GM19193 (cell line): ENCODE measurements around the gene NT5DC4.

Experiments used
- POLR2A ChIP-seq: IDR thresholded peaks from 4 replicates; pipeline ENCODE4 v1.6.1; 2011; ENCODE audit not compliant: insufficient read depth, insufficient read length; ENCODE audit errors: extremely low read depth

The NT5DC4 gene

DNA sequence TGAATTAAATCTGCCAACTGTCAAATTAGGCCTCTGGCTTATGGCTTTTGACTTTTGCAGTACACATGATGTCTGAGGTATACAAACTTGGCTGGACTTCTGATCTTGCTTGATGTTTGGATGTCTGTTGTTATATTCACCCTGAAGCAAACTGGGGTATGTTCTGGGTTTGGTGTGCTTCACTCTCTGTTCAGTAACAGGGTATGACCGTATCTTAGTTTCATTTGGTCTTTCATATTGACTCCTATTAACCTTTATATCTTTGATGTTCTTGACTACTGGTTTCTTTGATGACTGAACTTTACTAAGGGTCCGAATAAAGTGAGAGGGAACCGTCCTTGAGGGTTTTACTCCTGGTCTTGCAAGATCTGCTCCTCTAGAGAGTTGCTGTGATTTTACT, 35.4 kb downstream of the NT5DC4 start:
- no peak for TF ChIP-seq POLR2A

- TF ChIP-seq POLR2A, result no peak
These were observed 36.4 kb downstream of the NT5DC4 start for GRCh38 chr2:112757265-112757664.

- no peak for TF ChIP-seq POLR2A
These were observed 37.9 kb downstream of the NT5DC4 start for GRCh38 chr2:112758711-112759110.

DNA sequence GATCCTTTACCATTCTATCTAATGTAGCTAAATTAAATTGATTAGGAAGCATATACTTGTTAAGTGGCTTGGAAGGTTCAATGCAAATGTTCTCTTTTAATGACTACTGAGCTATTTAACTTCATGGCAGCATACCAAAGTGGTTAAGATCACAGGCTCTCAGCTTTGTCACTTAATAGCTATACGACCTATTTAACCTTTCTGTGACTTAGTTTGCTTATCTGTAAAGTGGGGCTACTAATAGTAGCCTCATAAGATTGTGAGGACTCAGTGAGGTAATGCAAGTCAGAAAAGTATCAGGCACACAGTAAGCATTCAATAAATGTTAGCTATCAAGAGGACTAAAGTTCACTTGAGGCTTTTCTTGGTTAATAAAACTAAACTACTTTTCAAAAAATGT, 39.3 kb downstream of the NT5DC4 start:
- no peak for TF ChIP-seq POLR2A

GRCh38 chr2:112762276-112762675, 41.5 kb downstream of the NT5DC4 start:
- no peak for TF ChIP-seq POLR2A

DNA sequence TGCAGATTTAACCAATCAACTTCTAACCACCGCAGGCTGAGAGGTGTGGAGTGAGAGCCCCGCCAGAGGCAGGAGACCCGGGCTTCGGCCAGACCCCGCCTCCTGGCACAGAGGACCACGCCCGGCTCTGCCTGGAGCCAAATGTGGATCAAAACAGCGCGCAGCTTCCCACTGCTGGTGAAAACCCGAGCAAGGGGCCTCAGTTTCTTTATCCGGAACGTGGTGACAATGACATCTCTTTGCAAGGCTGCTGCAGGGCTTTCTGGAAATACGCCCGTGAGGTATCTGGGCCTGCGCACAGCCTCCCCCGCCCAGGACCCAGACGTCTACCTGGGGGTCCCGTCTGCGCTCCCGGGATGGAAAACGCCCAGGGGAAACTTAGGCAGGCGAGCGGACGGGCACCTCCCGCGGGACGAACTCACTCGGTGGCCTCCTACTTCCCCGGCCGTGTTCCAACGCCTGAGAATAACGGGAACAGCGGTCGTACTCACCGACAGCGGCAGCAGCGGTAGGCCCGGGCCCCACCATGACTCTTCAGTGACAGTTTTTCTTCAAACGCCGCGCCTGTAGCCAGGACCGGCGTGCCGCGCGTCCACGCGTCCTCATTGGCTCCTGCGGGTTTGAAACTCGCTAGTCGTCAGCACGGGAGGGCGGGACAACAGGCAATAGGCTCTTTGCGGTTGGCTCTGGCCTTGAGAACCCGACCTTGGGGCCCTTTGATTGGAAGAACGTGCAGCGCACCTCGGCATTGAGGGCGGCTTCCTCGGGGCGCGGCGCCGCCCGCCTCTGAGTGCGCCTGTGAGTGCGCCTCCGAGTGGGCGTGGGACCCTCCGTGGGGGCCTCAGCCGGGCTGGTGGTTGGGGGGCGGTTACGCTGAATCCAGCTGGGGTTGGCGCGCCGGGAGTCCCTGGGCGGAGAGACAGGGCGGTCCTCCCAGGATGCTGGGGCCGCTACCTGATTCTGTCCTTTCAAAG, 43.5 kb downstream of the NT5DC4 start, which contains the start of gene CKAP2L:
TSS of gene CKAP2L (minus strand) at position 539 of the 974 bp plus-strand sequence. CDS start at position 528, 11 bp downstream.
- peak; percentile 67 for TF ChIP-seq POLR2A

DNA sequence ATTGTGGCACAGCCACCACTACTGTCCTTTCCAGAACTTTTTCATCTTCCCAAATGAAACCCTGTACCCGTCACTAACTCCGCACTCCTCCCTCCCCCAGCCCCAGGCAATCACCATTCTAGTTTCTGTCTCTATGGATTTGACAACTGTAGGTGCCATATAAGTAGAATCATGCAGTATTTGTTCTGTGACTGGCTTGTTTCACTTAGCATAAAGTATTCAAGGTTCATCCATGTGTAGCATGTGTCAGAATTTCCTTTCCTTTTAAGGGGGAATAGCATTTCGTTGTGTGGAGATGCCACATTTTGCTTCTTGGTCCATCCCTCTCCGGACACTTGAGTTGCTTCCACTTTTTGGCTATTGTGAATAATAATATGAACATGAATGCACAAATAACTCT, 44.4 kb downstream of the NT5DC4 start:
- no peak for TF ChIP-seq POLR2A

DNA sequence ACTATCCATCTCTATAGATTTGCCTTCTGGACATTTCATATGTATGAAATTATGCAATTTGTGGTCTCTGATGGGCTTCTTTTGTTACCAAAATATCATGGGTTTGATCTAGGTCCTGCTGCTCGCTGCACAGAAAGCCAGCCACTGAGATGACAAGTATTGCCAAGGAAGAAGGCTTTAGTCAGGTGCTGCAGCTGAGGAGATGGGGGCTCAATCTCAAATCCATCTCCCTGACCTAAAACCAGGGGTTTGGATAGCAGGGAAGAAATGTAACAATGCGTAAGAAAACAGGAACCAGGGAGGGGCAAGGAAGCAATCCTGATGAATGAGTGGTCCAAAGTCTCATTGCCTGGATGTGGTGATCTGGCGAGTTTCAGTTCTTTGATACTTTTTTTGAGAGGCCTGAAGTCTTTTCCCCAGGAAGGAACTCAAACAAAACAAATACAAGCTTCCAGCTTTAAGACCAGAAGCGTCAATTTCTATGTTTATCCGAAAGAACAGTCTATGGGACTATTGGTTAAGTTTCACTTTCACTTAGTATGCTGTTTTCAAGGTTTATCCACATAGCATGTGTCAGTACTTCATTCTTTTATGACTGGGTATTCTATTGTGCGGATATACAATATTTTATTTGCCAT, 47.0 kb downstream of the NT5DC4 start:
- TF ChIP-seq POLR2A, result no peak

DNA sequence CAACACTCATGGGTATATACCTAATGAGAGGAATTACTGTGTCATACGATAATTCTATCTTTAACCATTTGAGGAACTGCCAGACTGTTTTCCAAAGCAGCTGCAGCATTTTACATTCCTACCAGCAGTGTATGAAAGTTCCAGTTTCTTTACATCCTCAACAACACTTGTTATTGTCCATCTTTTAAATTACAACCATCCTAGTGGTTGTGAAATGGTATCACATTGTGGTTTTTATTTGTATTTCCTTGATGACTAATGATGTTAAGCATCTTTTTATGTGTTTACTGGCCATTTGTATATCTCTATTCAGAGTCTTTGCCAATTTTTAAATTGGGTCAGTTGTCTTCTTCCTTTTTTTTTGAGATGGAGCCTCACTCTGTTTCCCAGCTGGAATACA, 47.6 kb downstream of the NT5DC4 start:
- TF ChIP-seq POLR2A, result no peak

- TF ChIP-seq POLR2A, result no peak
These were observed 51.5 kb downstream of the NT5DC4 start for GRCh38 chr2:112772322-112772721.

DNA sequence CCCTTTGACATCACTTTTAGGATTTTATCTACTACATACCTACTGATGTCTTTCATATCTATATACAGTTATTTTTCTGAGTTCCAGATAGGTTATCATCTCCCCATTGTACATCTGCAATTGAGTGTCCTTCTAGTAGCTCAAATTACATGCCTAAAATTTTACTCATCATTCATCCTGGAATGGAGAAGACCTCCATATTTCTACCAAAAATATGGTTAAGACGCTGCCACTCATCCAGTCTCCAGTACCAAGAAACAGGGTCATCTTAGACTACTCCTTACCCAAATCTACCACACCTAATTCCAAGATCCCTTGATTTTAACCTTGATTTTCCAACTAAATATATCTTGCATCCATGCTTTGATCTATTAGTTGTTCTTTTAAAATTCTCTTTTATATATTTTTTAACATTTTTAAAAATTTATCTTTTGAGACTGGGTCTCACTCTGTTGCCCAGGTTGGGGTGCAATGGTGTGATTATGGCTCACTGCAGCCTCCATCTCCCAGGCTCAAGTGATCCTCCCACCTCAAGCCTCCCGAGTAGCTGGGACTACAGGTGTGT, 52.2 kb downstream of the NT5DC4 start:
- no peak for TF ChIP-seq POLR2A

DNA sequence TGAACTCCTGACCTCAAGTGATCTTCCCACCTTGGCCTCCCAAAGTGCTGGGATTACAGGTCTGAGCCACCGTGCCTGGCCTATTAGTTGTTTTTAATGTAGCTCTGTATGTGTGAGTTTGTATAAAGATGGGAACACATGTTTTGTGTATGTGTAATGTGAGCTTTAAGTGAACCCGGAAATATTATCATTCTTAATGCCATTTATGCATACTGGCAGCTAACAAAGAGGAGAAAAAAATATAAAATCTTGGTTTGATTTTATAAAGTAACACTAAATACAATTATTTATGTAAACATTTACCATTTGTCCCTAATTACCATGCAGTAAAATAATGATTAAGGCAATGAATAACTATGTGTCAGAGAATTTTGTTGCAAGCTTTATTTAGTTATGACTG, 52.7 kb downstream of the NT5DC4 start:
- TF ChIP-seq POLR2A, result no peak

DNA sequence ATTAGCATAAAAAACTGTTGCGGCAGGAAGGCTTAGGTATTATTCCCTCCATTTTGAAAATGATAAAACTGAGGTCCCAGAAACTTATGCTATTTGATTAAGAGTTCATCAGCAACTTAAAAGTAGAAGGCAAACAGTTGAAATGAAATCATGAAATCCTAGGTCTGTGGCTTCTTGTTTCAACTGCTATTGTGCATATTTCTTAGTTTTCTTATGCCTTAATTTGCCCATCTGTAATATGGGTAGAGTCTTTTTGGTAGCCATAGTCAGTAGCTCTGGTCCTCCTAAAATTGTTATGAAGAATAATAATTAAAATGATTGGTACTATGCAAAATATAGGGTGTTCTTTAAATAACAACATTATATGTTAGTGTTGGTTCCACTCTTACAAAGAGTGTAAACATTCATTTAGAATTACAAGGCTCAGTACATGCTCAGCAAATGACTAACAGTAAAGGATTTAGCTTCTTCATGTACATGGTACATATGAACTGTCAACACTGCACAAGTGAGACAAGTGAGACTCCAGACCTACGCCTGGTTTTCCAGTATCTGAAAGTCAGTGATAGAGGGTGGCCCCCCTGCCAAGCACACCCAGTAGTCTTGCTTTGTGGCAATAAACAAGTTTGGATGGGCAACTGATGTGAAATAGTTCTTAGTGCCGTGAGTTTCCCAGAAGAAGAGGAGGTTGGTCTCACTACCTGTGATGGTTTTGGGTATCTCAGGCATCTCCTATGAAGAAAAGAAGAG, 53.9 kb downstream of the NT5DC4 start:
- TF ChIP-seq POLR2A, result no peak

DNA sequence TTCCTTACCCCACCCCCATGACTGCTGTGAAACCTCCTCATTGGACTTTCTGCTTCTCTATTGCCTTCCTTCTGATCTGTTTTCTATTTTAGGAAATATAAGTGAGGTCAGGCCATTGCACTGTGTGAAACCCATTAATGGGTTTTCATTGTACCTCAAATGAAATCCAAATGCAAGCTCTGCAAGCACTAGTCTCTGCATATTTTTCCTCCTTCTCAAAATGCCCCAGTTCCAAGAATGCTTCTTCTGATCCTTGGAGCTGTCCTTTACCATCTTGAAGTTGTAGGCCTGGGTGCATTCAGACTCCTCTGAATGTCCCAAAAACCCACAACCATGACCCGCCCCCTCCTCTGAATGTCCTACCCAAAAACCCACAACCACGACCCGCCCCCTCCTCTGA, 55.3 kb downstream of the NT5DC4 start:
- no peak for TF ChIP-seq POLR2A

- no peak for TF ChIP-seq POLR2A
These were observed 56.2 kb downstream of the NT5DC4 start for GRCh38 chr2:112777036-112777435.

- TF ChIP-seq POLR2A, result no peak
These were observed 58.8 kb downstream of the NT5DC4 start for GRCh38 chr2:112779598-112779997.
